Kidney (tissue), 14 donors: ENCODE data around the gene FN3K. TPM values are rescaled to one million over a fixed set of nuclear protein-coding genes. Genes with fewer than 3 reads are reported as not detected.

Experiments
- DNase-seq, 5 donors: peaks; one replicate each; pipeline ENCODE4 v3.0.0-alpha.2; 2013 to 2020
- FAIRE-seq: peaks from 2 replicates; lab custom pipeline; 2012; peaks lifted over from hg19 to GRCh38; lab: Jason Lieb, UNC
- H3K27ac ChIP-seq, 2 donors: one replicate each; pipeline ENCODE4 v1.7.0; 2013; ENCODE audit warnings: low read depth in 2 of 2, low read length in 2 of 2, inconsistent platforms in 1 of 2
- H3K27me3 ChIP-seq: one replicate; pipeline ENCODE4 v1.7.1; 2013; ENCODE audit warnings: low read length, inconsistent platforms; ENCODE audit not compliant: control insufficient read depth, insufficient read depth
- H3K36me3 ChIP-seq, 3 donors: one replicate each; pipeline versions ENCODE4 v1.7.0 to v1.7.1; 2013; ENCODE audit warnings: low read length in 3 of 3, control low read depth in 1 of 3, inconsistent platforms in 1 of 3; ENCODE audit not compliant: insufficient read depth in 3 of 3, control insufficient read depth in 2 of 3
- H3K4me1 ChIP-seq, 3 donors: one replicate each; pipeline versions ENCODE4 v1.7.0 to v1.7.1; 2013; ENCODE audit warnings: low read length in 3 of 3, inconsistent platforms in 1 of 3, low read depth in 1 of 3; ENCODE audit not compliant: control insufficient read depth in 2 of 3, insufficient read depth in 2 of 3
- H3K4me3 ChIP-seq, 3 donors: one replicate each; pipeline versions ENCODE4 v1.7.0 to v1.8.1; 2013; ENCODE audit warnings: low read length in 3 of 3, control low read depth in 1 of 3, inconsistent platforms in 1 of 3
- H3K9ac ChIP-seq, 3 donors: one replicate each; pipeline versions ENCODE4 v1.7.0 to v1.7.1; 2013; ENCODE audit warnings: low read length in 3 of 3, control low read depth in 1 of 3, inconsistent platforms in 1 of 3
- H3K9me3 ChIP-seq, 3 donors: one replicate each; pipeline versions ENCODE4 v1.7.0 to v1.7.1; 2013; ENCODE audit warnings: low read length in 3 of 3, control low read depth in 1 of 3, inconsistent platforms in 1 of 3; ENCODE audit not compliant: control insufficient read depth in 2 of 3, insufficient read depth in 1 of 3
- CTCF ChIP-seq: IDR thresholded peaks from 3 replicates; pipeline ENCODE4 v1.5.1; 2012; ENCODE audit warnings: mild to moderate bottlenecking, moderate library complexity, borderline replicate concordance; ENCODE audit not compliant: insufficient read depth; ENCODE audit errors: extremely low read depth
- intact Hi-C: fragments of 100-400 bp; cut with DNase I; formaldehyde crosslinking; loops from one replicate; pipeline ENCODE4 v1.11.1; 2022
- polyA plus RNA-seq: library from polyadenylated mRNA; stranded (reverse); fragments of 350-450 nt; fragmentation: Illumina TruSeq; extraction: RNeasy Lipid Tissue Mini Kit (QIAGEN cat#74804); gene quantifications from one replicate; pipeline ENCODE4 v1.2.3, GENCODE V29; 2014; ENCODE audit warnings: low read depth, low replicate concordance; ENCODE audit not compliant: insufficient read depth
- total RNA-seq: library from RNA; stranded (reverse); fragmentation: NEBNext Ultra II Directional; extraction: Animal tissue kit (Norgen Biotek cat#: 25700); gene quantifications from one replicate; pipeline ENCODE4 v1.2.1, GENCODE V29; 2021
- donor health status: control.
- donor health status: control.
- donor health status: control.
- donor health status: control.
- donor health status: control.
- donor health status: DM: yes; HTN: yes; CAD: no.
- donor health status: Normal renal cell carcinoma (clear cell type).

Gene FN3K
- total and polyA plus RNA-seq, 2 donors from 2014 or later = 33.3 to 114 TPM

- Histone ChIP-seq H3K4me1 (peaks cover 0 to 6% (median 0%) of the 10 kb centered on the region in 3 donors), H3K4me3 (no peak overlapping the region), H3K9ac (no peak overlapping the region), H3K9me3 (no peaks in the 10 kb centered on the region), H3K36me3 (no peaks in the 10 kb centered on the region), H3K27ac (no peak overlapping the region), H3K27me3 (no peaks in the 10 kb centered on the region)
- no peak for TF ChIP-seq CTCF
- intact Hi-C loops = no loop called here
- FAIRE-seq (no peak), DNase-seq (peak in 1 of 5 donors; percentile 65)
Observed at GRCh38 chr17:82703036-82703745, 32.2 kb upstream of the FN3K start.

GRCh38 chr17:82703935-82704865, 31.2 kb upstream of the FN3K start:
- Histone ChIP-seq H3K36me3 (no peaks in the 10 kb centered on the region), H3K27ac (peak overlapping the region in 1 of 2 donors; percentile 22), H3K4me3 (no peak overlapping the region), H3K4me1 (peaks cover 0 to 4% (median 0%) of the 10 kb centered on the region in 3 donors), H3K9me3 (no peaks in the 10 kb centered on the region), H3K27me3 (no peaks in the 10 kb centered on the region), H3K9ac (no peak overlapping the region)
- intact Hi-C loops = no loop called here
- peak in 1 of 5 donors; percentile 54 for DNase-seq
- no peak for FAIRE-seq
- no peak for TF ChIP-seq CTCF

GRCh38 chr17:82704886-82705285, 30.5 kb upstream of the FN3K start:
- no peaks in the 10 kb centered on the region for H3K36me3 ChIP-seq
- H3K27me3 ChIP-seq = no peaks in the 10 kb centered on the region
- no peaks in the 10 kb centered on the region for H3K4me1 ChIP-seq
- no peak overlapping the region for H3K4me3 ChIP-seq
- no peak overlapping the region for H3K9ac ChIP-seq
- no peak for FAIRE-seq
- TF ChIP-seq CTCF = no peak
- intact Hi-C loops = no loop called here
- H3K27ac ChIP-seq = no peak overlapping the region
- DNase-seq = peak in 1 of 5 donors; percentile 46
- no peaks in the 10 kb centered on the region for H3K9me3 ChIP-seq
